Muscle of leg (tissue), 11 donors: ENCODE measurements around the gene RPL10A. TPM values are rescaled to one million over a fixed set of nuclear protein-coding genes. Genes with fewer than 3 reads are reported as not detected.
A peak's percentile ranks its signal among the peaks of the same experiment; 100 is the strongest.

ENCODE experiments used
- DNase-seq: peaks from one replicate; pipeline ENCODE4 v3.0.0; 2013
- H3K27ac ChIP-seq: one replicate; pipeline ENCODE4 v1.5.1; 2013; ENCODE audit warnings: mild to moderate bottlenecking, low read length, control low read depth
- H3K27me3 ChIP-seq: one replicate; pipeline ENCODE4 v1.6.1; 2013; ENCODE audit warnings: low read length; ENCODE audit not compliant: control insufficient read depth, insufficient read depth
- H3K36me3 ChIP-seq: one replicate; pipeline ENCODE4 v1.6.1; 2013; ENCODE audit warnings: low read length; ENCODE audit not compliant: control insufficient read depth, insufficient read depth
- H3K4me1 ChIP-seq: one replicate; pipeline ENCODE4 v1.6.1; 2013; ENCODE audit warnings: low read length; ENCODE audit not compliant: control insufficient read depth, insufficient read depth
- H3K4me3 ChIP-seq: one replicate; pipeline ENCODE4 v1.5.1; 2013; ENCODE audit warnings: low read length, control low read depth
- H3K9me3 ChIP-seq: replicated peaks from 2 replicates; pipeline ENCODE4 v1.6.1; 2013; ENCODE audit warnings: low read depth, low read length; ENCODE audit not compliant: control insufficient read depth
- WGBS: methylation state at CpG from one replicate; pipeline ENCODE4 v1.1.5; 2013; ENCODE audit warnings: missing lambda C conversion rate; ENCODE audit not compliant: insufficient coverage; 5-methylcytosine and 5-hydroxymethylcytosine counted together
- polyA plus RNA-seq, 8 donors: library from polyadenylated mRNA; unstranded; fragments of 120-200 nt; gene quantifications; one replicate each; pipeline versions ENCODE4 v1.2.1 to v1.2.3, GENCODE V29; 2013; ENCODE audit warnings: inconsistent platforms in 1 of 8, low replicate concordance in 1 of 8; ENCODE audit not compliant: insufficient read length in 8 of 8, insufficient read depth in 1 of 8
- total RNA-seq: library from RNA; stranded (reverse); fragments of 120-200 nt; gene quantifications from one replicate; pipeline ENCODE4 v1.2.4, GENCODE V29; 2013

The RPL10A gene
- total and polyA plus RNA-seq, 9 donors = 2,391 to 3,614 (median 2,521) TPM

DNA sequence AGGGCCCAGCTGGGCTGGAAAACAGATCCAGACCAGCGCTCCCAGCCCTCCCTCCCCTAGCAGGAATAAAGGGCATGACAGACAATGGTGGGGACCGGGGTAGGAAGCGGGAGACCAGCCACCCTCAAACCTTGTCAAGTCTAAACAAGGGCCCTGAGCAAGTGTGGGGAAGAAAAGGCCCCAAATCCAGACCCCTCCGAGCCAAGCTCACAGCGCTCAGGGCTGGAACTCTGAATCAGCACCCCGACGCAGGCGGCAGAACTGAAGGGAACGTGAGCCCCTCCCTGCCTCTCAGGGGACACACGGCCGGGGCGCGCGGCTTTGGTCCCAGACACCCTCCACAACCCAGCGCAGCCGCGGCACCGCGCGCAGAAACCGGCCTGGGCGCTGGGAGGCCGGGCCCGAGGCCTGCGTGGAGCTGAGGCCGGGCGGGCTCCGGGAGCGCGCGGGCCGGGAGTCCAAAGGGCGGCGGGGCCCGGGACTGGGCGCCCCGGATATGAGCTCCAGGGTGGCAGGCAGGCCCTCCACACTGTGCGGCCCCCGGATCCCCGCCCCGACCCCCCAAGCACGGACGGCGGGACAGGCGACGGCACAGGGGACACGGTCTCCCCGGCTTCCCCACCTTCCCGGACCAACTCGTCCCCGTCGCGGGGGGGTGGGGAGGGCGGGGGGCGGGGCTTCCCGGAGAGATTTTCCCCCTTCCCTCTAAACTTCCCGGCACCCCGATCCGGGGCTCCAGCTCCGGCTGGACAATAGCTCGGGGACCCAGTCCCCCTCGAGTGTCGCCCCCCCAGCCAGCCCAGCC lies 28.0 kb downstream of the RPL10A start:
- Histone ChIP-seq H3K36me3 (peaks cover 2% of the 10 kb centered on the region), H3K9me3 (no peaks in the 10 kb centered on the region), H3K4me1 (peaks cover 80% of the 10 kb centered on the region), H3K27me3 (peaks cover 20% of the 10 kb centered on the region), H3K4me3 (peak overlapping the region; percentile 70), H3K27ac (peak overlapping the region; percentile 95)
- DNase-seq = peak; percentile 62
- 2% methylated on average over 28 of the region's 63 CpGs for WGBS

DNA sequence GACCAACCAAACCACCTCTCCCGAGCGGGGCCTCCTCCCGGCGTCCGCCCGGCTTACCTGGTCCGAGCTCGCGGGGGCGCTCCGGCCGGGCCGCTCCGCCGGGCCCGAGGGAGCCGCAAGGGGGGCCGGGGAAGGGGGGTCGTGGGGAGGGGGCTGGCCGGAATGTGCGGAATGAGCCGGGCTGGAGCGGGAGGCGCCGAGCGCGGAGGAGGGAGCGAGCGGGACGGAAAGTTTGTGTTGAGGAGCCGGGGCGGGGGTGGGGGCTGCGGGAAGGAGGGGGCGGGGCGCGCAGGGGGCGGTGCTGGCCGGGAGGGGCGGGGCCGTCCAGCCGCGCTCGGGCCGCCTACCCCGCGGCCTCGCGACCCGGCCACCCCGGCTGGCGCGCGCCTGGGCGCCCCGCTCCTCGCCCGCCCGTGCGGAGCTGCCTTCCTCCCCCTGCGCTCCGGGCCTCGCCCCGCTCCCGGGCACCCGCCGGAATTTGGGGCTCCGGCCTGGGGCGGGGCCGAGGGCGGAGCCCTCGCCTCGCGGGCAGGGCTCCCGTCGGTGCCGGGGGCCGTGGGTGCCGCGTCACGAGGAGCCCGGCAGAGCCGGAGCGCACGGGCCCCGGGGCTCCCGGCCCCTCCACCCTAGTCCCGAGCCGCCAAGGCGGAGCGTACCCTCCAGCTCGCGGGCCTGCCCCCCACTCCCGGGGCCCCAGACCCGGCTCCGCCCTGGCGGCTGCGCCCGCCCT lies 28.8 kb downstream of the RPL10A start, which contains the start of gene TEAD3:
TEAD3 (minus strand) TSS at position 239 of the 730 bp plus-strand sequence.
- H3K9me3 ChIP-seq = no peaks in the 10 kb centered on the region
- H3K4me1 ChIP-seq = peaks cover 77% of the 10 kb centered on the region
- peak within 1 kb of the TSS; percentile 96 for H3K27ac ChIP-seq
- H3K27me3 ChIP-seq = peaks cover 14% of the 10 kb centered on the region
- H3K4me3 ChIP-seq = peak within 1 kb of the TSS; percentile 70
- under 1% methylated on average over 59 of the region's 98 CpGs for WGBS
- DNase-seq = peak; percentile 88
- peaks cover 2% of the 10 kb centered on the region for H3K36me3 ChIP-seq

DNA sequence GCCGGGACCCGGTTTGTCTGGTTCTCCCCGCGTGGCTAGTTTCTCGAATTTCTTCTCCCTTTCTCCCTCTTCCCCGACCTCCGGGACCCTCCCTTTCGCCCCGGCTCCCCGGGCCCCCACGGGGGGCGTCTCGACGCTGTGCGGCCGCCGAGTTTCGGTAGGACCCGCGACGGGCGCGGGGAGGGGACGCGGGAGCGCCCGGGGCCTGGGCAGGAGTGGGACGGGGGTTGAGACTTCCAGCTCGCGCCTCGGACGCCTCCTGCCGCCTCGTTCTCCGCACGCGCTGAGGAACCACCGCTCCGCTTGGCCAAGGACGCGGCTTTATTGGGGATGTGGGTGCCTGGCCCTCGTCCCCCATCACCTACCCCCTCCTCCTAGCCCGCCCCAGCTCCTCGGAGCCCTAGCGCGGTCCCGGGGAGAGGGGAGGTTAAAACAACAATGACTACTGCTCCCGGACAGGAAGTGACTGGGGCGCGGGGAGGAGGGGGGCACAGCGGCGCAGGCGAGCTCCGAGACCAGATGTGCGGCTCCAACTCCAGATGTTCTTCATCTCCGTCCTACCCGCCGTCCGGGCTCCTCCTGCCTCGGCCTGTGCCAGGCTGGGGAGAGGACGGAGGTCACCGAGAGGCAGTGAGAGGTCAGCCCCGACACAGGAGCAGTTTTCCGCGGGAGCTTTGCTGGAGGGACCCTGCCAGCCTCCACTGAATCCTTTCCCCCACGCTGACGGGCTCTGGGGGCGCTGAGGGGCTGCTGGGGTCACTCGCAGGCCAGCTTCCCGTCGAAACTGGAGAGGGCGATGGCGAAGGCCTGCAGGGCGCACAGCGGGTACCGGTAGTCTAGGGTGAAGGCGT lies 29.6 kb downstream of the RPL10A start:
- Histone ChIP-seq H3K4me3 (peak overlapping the region; percentile 63), H3K9me3 (no peaks in the 10 kb centered on the region), H3K27ac (peak overlapping the region; percentile 96), H3K4me1 (peaks cover 71% of the 10 kb centered on the region), H3K27me3 (peaks cover 14% of the 10 kb centered on the region), H3K36me3 (peaks cover 2% of the 10 kb centered on the region)
- DNase-seq = peak; percentile 94
- 1% methylated on average over 50 of the region's 77 CpGs for WGBS

DNA sequence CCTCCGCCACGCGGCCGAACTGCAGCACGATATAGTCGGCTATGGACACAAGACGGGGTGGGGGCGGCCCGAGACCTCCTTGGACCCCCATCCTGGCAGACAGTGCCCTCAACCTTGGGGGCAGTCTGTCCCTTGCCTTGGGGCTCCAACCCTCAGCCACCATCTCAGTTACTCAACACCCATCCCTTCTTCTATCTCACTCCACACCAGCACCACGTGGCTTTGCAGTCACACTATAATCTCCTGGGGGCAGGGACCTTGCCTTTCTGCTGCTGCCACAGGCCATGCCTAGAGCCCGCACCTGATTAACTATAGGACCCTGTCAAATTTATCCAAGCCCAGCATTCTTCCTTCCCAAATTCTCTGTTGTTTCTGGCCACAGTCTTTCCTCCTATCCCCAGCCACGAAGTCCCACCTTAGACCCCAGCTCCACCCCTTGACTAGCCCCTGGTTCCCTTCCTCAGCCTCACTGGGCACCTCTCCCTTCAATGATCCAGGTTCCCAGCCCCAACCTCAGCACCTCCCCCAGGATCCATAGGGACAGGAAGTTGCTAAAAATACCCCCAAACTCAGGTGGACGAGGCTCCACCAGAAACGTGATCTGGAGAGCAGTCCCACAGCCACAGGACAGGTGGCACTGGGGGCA lies 30.3 kb downstream of the RPL10A start:
- H3K27me3 ChIP-seq = peaks cover 18% of the 10 kb centered on the region
- DNase-seq = no peak

DNA sequence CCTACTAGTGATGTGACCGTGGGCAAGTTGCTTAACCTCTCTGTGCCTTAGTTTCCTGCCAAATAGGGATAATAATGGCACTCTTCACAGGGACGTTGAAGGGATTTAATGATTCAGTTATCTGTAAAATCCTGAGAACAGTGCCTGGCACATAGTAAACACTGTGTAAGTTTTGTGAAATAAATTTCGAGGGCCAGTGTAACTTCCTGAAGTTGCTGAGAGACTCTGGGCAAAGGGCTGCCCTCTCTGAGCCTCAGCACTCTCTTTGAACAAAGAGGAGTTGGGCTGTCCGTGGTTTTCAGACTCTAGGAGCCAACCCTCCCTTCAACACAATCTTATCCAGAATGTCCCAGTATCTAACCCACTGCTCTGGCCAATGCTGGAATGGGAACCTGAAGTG lies 31.2 kb downstream of the RPL10A start:
- peak overlapping the region; percentile 88 for H3K27ac ChIP-seq

More for the DNA sequence above, 30.3 kb downstream of the RPL10A start:
- peaks cover 2% of the 10 kb centered on the region for H3K36me3 ChIP-seq
- peak overlapping the region; percentile 96 for H3K27ac ChIP-seq
- H3K4me1 ChIP-seq = peaks cover 67% of the 10 kb centered on the region
- H3K9me3 ChIP-seq = no peaks in the 10 kb centered on the region
- H3K4me3 ChIP-seq = peak overlapping the region; percentile 63
- 17% methylated on average over 12 of the region's 14 CpGs for WGBS

DNA sequence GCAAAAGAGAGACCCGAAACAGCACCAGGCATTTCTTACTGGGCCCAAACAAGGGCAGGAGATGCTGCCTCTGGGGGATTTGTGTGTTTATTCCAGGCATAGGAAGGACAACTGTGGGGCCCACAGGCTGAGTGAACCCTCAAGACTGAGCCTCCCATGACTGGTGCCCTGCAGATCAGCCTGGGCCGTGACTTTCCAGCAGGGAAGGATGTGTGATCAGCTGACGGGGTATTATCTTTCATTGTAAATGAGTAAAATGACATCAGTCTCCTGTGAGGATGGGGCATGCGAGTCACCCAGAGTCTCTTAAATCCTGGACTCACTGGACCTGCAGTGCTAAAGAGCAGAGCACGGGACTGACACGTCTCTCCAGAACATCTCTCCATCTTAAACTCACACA lies 32.6 kb downstream of the RPL10A start:
- Histone ChIP-seq H3K4me1 (peaks cover 54% of the 10 kb centered on the region), H3K36me3 (no peaks in the 10 kb centered on the region), H3K4me3 (no peak overlapping the region), H3K27me3 (peaks cover 19% of the 10 kb centered on the region), H3K9me3 (no peaks in the 10 kb centered on the region), H3K27ac (peak overlapping the region; percentile 88)
- 23% methylated on average over 5 of the region's 6 CpGs for WGBS
- no peak for DNase-seq

More for the DNA sequence above, 31.2 kb downstream of the RPL10A start:
- Histone ChIP-seq H3K27me3 (peaks cover 15% of the 10 kb centered on the region), H3K4me3 (no peak overlapping the region), H3K9me3 (no peaks in the 10 kb centered on the region), H3K36me3 (no peaks in the 10 kb centered on the region), H3K4me1 (peaks cover 67% of the 10 kb centered on the region)
- no peak for DNase-seq
- WGBS = 85% methylated on average over 3 of the region's 4 CpGs

DNA sequence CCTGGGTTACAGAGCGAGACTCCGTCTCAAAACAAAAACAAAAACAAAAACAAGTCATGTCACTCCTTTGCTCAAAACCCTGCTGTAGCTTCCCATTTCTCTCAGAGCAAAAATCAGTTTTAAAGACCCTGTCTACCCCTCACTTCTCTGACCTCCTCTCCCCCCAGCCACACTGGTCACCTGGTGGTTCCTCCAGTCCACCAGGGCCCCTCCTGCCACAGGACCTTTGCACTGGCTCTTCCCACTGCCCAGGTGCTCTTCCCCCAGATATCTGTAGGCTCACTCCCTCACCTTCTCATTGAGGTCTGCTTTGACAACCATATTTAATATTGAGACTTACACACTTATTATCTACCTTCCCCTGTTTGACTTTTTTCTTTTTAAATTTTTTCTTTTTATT lies 33.6 kb downstream of the RPL10A start:
- Histone ChIP-seq H3K27ac (peak overlapping the region; percentile 51), H3K36me3 (no peaks in the 10 kb centered on the region), H3K4me1 (peaks cover 52% of the 10 kb centered on the region), H3K9me3 (no peaks in the 10 kb centered on the region), H3K27me3 (peaks cover 27% of the 10 kb centered on the region), H3K4me3 (no peak overlapping the region)
- WGBS = 94% methylated on average over 2 of the region's 2 CpGs
- no peak for DNase-seq

DNA sequence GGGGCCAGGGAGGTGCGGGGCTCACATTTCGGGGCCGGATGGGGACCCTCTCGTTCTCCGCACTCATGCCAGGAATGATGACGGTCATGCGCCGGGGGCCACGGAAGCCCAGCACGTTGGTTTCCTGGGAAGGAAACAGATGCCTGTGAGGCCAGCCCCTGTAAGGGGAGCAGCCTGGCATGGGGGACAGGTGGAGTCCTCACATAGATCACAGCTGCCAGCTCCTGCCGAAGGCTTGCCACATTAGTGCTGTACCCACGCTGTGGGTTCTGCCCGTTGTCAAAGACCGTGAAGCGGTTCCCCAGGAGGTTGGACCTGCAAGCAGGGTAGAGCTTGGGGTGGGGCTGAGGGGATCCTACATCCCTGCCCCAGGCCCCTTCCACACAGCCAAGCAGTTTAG lies 35.3 kb downstream of the RPL10A start:
- Histone ChIP-seq H3K4me3 (no peak overlapping the region), H3K9me3 (no peaks in the 10 kb centered on the region), H3K4me1 (peaks cover 43% of the 10 kb centered on the region), H3K27me3 (peaks cover 23% of the 10 kb centered on the region), H3K36me3 (no peaks in the 10 kb centered on the region), H3K27ac (peak overlapping the region; percentile 87)
- 33% methylated on average over 11 of the region's 15 CpGs for WGBS
- peak; percentile 73 for DNase-seq

DNA sequence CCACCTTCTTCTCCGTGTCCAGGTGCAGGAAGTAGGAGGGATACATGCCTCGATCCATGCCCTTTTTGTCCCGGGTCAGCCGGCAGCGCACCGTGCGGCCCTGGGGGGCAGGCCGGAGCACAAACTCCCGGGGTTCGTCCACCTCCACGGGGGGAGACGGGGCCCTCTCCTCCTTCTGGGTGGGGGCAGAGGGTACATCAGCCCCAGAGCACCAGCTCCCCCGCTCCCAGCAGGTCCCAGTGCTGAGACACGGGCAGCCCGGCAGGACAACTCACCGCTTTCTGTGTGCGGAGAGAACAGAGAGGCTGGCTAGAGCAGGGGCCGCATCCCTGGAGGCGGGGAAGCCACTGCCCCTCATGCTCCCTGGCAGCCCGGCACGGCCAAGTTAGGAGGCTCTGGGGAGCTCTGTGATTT lies 37.8 kb downstream of the RPL10A start:
- H3K4me1 ChIP-seq = peaks cover 25% of the 10 kb centered on the region
- no peak overlapping the region for H3K27ac ChIP-seq
- no peaks in the 10 kb centered on the region for H3K36me3 ChIP-seq
- no peaks in the 10 kb centered on the region for H3K9me3 ChIP-seq
- WGBS = 88% methylated on average over 4 of the region's 21 CpGs
- DNase-seq = no peak
- no peak overlapping the region for H3K4me3 ChIP-seq
- peaks cover 25% of the 10 kb centered on the region for H3K27me3 ChIP-seq
